Cerebellar cortex (tissue), 1 donor: ENCODE measurements around the gene ERAL1.
A peak's percentile ranks its signal among the peaks of the same experiment; 100 is the strongest.
"Not testable (repeated sequence)": the region's sequence is repeated elsewhere in the genome, so short reads cannot be mapped to it uniquely, and the experiment has no call there.

Experiments used
- DNase-seq: peaks from one replicate; pipeline ENCODE4 v3.0.0-alpha.2; 2015; ENCODE audit warnings: low spot score

Gene ERAL1

GRCh38 chr17:28879886-28880571, 25.2 kb downstream of the ERAL1 start:
- DNase-seq, result no peak

DNA sequence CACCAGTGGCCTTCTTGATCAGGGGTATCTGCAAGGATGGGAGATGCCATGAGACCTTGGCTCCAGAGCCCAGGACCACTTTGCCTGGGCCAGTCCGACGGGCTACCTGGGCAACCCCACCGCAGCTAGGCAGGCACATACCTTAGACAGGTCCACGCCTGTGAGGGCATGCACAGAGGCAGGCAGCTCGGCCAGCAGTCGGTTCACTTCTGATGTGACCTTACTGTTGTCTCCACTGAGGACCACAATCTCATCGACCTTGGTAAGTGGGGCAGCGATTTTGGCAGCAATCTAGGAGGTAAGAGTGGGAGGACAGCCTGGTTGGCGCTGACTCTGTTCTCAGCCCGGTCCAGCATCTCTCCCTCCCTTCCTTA, 25.7 kb downstream of the ERAL1 start:
- no peak for DNase-seq

DNA sequence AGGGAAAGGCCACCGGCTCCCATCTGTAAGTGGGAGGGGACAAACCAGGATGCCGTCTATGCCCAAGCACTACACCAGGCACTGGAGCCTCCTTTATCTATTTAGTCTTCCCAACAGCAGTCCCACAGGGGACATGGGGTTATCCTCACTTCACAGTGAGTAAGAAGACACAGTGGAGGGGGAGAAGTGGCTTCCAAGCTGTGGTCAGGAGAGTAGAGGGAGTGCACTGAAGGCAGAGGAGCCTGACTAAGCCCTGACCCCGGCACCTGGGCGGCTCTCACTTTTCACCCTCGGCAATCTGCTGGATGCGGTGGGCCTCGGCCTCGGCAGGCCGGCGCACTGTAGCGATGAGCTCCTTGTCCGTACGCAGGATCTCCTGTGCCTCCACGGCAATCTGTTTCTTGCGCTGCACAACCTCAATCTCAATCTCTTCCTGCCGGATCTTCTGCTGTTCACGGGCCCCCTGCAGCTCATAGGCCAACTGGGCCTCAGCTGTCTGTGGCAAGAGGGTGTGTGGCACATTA, 26.8 kb downstream of the ERAL1 start:
- DNase-seq, result no peak

DNA sequence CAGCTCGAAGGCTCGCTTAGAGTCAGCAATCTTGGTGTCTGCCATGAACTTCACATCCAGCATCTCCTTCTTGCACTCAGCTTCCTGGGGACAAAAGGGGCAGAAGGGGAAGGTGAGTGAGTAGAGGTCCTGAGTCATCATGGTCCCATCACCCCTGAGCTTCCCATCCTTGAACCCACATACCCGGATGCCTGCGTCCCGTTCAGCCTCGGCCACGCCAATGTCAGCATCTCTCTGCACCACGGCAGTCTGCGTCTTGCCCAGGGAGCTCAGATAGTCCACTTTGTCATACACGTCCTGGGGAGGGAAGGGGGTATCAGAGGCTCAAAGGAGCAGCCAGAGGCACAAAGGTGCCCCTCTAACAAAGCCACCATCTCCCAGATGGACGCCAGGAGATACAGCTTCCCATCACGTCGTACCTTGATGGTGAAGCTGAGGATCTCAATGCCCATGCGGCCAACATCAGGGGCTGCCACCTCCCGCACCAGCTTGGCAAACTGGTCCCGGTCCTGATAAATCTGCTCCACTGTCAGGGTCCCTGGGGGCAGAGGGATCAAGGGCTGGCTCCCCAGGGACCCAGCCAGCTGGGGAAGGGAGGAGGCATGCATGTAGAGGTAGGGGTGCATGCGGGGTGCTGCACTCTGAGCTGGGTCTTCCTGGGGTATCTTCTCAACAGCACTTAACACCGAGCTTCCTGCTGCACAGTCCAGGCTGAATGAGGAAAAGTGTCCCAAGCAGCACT, 27.5 kb downstream of the ERAL1 start:
- DNase-seq, result no peak

DNA sequence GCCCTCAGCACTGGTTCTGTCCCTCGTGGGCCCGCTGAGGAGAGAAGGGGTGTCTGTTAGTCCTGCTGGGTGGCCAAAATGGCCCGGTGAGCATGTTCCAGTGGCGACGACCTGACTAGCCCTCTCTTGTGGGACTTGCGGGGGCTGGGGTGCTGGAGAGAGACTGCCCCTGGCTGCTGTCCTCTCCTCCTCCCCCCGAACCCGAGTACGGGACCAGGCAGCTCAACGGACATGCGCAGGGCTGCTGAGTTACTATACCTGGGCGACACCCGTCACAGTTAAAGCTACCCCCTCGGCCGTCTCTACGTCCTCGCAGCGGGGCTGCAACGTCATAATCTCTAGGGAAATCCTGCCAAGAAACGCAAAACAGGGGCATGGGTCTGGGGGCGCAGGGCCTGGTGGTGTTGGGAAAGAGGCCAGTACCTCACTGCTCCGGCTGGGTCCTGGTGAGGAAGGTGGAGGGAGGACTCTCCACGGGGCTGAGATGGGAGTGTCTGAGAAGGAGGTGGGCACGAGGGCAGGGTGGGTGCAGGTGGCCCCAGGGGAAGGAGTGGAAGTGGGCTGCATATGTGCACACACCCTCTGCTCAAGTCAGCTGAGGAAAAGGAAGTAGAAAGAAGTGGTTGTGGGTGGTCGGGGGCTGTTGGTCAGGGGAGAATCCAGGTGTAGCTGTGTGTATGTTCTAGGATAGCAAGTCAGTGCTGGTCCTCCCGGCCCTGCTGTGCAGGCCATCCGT, 29.3 kb downstream of the ERAL1 start:
- no peak for DNase-seq

DNA sequence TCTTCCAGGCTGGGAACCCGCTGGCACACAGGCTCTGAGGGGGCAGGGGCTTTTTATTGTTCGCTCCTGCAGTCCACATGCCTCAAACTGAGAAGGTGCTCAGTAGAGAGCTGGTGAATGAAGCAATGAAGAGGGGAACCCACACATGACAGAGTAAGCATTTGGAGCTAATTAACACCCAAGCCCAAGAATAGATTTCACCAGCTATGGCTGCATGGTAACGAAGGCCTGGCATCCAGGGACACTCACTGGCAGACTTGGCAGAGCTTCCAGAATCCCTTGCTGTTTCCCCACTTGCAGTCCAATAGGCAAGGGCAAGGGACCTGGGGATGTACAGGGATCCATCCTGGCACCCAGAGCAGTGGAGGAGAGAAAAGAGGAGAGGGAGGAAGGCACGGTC, 30.5 kb downstream of the ERAL1 start:
- no peak for DNase-seq

- no peak for DNase-seq
These were observed 31.1 kb downstream of the ERAL1 start for GRCh38 chr17:28885951-28886350.

- no peak for DNase-seq
These were observed 33.2 kb downstream of the ERAL1 start for GRCh38 chr17:28887871-28888471.

DNA sequence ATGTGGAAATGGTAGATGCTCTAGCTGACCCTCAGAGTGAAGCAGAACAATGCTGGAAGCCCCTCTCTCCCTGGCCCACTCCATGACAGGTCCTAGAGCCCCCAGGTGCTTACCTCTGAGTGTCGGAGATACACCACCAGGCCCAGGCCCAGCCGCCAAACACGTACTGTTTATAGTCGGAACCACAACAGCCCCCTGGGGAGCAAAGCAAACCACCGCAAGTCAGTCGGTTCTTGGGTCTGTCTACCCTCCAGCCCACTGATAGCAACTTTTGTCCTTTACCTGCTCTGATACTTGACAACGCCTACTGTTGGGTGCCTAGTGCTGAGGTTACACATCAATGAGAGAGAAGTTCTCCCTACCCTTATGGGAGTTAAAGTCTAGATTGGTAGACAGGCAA, 34.0 kb downstream of the ERAL1 start:
- no peak for DNase-seq

DNA sequence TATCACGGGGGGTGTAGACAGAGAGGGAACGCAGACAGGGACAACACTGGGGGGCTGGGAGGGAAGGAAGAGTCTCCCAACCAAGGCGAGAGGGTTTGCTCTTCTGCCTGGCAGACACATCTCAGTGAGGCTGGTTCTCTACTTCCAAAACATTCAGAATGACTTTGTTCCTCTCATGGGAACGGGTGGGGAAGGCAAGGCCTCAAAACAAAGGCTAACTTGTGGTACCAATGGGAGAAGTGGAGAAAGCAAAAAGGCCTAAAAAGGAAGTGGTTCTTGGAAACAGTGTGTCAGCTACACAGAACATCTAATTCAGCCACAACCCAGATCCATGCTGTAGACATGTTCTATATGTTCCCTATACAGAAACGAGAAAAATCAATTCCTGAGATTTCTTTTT, 35.2 kb downstream of the ERAL1 start:
- no peak for DNase-seq

- DNase-seq, result no peak
These were observed 36.4 kb downstream of the ERAL1 start for GRCh38 chr17:28891201-28891600.

- no peak for DNase-seq
These were observed 37.2 kb downstream of the ERAL1 start for GRCh38 chr17:28892024-28892423.

- DNase-seq, result not testable (repeated sequence)
These were observed 38.7 kb downstream of the ERAL1 start for GRCh38 chr17:28893248-28894183.

DNA sequence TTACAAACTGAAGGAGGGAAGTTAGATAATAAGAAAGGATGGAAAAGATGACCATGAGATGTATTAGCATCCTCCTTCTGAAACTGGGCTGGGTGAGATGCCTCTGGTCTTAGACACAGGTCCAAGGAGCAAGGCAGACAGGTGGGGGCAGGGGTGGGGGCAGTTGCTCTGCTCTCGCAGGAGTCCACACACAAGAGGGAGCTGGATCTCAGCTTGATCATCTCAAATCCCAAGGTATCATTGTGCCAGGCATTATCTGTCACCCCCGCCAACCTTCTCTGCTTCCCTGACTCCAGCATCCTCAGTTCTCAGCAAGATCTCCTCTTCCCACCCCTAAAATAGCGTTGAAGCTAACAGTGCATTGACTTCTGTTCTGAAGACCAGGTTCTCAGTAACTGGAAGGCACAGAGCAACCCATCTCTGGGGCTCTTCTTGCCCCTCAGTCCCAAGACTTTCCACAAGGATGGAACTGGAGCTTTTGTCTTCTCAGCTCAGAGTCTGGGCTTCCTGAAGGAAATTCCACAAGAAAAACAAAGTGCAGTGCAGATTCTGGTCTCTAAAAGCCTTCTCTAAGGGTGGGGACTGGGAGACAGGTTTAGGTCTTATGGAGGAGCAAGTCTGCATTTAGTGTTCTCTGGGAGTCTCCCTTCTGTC, 41.1 kb downstream of the ERAL1 start:
- DNase-seq, result peak; percentile 19

GRCh38 chr17:28896491-28896883, 41.7 kb downstream of the ERAL1 start:
- no peak for DNase-seq

GRCh38 chr17:28896884-28897768, 42.3 kb downstream of the ERAL1 start, which contains the start of gene FLOT2:
TSS of gene FLOT2 (minus strand) at chr17:28897733. CDS start at chr17:28897574, 159 bp downstream.
- DNase-seq, result peak; percentile 64

GRCh38 chr17:28897769-28898526, 43.1 kb downstream of the ERAL1 start:
- DNase-seq, result no peak

DNA sequence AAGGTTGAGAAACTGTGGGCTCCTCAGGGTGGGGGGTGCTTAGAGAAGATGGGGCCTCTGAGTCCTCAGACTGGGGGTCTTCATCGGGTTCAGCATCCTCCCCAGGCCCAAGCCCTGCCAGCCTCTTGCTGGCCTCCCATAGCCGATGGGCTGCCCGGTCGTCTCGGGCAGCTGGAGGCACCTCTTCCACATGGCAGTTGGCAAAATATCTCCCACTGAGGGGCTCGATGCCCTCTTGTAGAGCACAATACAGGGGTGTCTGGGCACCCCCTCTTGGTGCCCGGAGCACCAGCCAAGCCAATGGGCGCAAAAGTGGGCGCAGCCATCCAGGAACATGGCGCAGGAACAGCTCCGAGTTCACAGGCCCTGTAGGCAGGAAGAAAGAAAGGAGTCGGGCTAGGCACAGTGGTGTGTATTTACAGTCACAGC, 43.7 kb downstream of the ERAL1 start:
- DNase-seq, result no peak
